ENCODE results near the gene NTM.

The NTM gene

DNA sequence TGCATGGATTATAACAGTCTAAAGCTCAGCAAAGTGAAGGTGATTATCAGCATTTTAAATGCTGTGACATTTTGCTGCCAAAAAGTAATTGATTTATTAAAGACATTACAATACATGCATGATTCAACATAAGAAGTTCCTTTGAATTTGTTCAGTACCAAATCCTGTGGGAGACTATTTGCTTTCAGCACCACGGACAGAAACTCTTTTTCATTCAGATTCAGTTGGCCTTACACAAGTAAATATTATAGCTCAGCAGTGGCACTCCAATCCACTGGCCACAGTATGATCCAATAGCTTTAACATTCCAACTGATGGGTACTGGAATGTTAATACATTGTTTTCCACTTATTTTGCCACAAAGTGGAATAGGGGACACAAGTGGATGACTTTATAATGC, 806.7 kb downstream of the NTM start:
- TF ChIP-seq, protein P1, sequence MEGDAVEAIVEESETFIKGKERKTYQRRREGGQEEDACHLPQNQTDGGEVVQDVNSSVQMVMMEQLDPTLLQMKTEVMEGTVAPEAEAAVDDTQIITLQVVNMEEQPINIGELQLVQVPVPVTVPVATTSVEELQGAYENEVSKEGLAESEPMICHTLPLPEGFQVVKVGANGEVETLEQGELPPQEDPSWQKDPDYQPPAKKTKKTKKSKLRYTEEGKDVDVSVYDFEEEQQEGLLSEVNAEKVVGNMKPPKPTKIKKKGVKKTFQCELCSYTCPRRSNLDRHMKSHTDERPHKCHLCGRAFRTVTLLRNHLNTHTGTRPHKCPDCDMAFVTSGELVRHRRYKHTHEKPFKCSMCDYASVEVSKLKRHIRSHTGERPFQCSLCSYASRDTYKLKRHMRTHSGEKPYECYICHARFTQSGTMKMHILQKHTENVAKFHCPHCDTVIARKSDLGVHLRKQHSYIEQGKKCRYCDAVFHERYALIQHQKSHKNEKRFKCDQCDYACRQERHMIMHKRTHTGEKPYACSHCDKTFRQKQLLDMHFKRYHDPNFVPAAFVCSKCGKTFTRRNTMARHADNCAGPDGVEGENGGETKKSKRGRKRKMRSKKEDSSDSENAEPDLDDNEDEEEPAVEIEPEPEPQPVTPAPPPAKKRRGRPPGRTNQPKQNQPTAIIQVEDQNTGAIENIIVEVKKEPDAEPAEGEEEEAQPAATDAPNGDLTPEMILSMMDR (IDR thresholded peaks at IDR 0.05; ENCODE audit: low read depth, low read length) = no peak
- no peak overlapping the region for H3K4me3 ChIP-seq (ENCODE audit: low read depth, low read length)
- DNase-seq (ENCODE audit: low read depth, low spot score) = peak; percentile 71
- in situ Hi-C loops (cut with HindIII; ENCODE audit: low sequenced_read_pairs) = no loop called here

DNA sequence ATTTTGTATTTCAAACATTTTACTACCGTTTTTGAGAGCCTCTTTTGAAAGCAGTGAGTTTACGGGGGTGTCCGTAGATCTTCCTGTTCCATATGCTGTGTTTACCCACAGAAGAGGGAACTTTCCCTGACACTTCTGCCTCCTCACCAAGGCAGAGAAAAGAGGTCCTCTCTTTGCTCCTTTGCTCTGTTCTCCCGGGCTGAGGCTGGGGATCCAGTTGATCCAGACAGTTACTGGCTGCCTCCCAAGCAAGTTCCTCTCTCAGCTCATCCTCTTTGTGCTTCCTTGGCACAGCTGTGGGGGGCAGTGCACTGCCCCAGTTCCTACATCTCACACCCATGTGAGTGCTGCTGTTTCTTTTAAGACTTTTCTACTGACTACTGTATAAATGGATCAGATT, 813.7 kb downstream of the NTM start:
- no peak overlapping the region for H3K4me3 ChIP-seq (ENCODE audit: low read depth, low read length)
- no peak for DNase-seq (ENCODE audit: low read depth, low spot score)
- in situ Hi-C loops (cut with HindIII; ENCODE audit: low sequenced_read_pairs) = no loop called here
- TF ChIP-seq, protein P1 (IDR thresholded peaks at IDR 0.05; ENCODE audit: low read depth, low read length) = no peak

DNA sequence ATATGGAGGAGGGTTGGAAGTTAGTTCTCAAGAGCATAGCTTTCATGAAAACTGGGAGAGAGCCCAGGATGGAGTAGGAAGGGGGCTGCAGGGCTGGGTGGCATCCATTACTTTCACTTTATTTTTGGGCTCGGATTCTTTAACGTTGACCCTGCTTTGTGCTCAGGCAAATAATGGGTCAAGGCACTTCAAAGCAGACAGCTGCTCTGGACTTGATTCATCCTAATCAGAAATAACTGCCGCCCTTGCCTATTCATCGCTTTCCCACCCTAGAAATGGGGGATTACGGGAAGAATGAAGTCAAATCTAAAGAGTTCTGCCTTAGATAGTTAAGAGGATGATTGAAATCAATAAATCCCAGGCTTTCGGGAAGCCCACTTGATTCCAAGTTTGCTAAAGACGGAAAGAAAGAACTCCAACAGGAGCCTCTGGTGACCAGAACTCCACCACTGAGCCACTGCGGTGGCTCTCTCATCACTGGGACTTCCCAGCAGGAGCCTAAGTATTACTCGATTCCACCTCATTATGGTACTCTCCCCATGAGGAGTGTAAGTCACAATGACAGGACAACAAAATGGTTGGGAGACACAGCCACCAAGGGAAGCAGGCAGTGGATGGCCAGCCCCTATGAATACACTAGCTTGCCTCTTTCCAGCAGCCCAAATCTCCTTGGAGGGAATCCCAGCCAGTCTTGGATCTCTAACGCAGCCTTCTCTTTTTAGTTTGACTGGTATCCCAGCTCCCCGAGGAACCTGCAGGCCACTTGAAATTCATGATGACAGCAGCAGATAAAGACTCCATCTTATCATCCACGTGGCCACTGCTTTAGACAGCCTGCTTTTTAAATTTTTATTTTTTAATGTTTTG, 815.5 kb downstream of the NTM start:
- DNase-seq (ENCODE audit: low read depth, low spot score) = no peak
- no peak overlapping the region for H3K4me3 ChIP-seq (ENCODE audit: low read depth, low read length)
- in situ Hi-C loops (cut with HindIII; ENCODE audit: low sequenced_read_pairs) = no loop called here
- TF ChIP-seq, protein P1 (IDR thresholded peaks at IDR 0.05; ENCODE audit: low read depth, low read length) = no peak

DNA sequence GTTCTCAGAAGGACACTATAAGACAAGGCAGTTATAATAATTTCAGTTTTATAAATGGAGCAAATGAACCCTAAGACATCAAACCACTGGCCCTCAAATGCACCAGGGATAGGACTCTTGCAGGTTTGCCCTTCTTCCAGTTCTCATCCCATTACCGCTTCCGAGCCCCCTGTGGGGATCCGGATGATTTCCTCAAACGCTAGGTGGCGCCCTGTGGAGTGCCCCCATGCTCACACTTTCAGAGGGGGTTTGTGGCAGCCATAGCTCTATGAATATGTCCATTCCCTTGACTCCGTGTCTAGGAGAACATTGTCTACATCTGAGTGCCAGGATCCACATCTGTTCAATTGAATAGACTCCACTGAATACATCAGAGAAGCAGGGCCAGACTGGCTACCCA, 816.3 kb downstream of the NTM start:
- no peak for DNase-seq (ENCODE audit: low read depth, low spot score)
- TF ChIP-seq, protein P1 (IDR thresholded peaks at IDR 0.05; ENCODE audit: low read depth, low read length) = peak; percentile 31
- in situ Hi-C loops (cut with HindIII; ENCODE audit: low sequenced_read_pairs) = no loop called here
- no peak overlapping the region for H3K4me3 ChIP-seq (ENCODE audit: low read depth, low read length)

DNA sequence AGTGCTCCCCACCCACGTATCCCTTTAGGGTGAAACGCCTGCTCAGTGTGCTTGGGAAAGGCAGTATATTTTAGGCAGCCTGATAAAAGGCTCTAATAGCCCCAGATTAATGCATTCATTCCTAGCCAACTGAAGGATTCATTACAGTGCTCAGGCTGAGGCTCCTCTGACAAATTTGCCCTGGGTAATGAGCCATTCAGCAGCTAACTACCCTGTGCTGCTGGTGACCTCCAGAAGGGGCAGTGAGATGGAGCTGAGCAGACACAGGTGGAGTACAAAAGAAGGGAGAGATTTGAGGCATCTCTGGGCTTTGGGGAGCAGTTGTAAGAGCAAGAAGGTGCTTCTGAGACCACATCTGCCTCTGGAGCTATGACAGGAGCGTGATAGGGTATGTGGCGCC, 817.0 kb downstream of the NTM start:
- TF ChIP-seq, protein P1 (IDR thresholded peaks at IDR 0.05; ENCODE audit: low read depth, low read length) = no peak
- no peak for DNase-seq (ENCODE audit: low read depth, low spot score)
- no peak overlapping the region for H3K4me3 ChIP-seq (ENCODE audit: low read depth, low read length)
- in situ Hi-C loops (cut with HindIII; ENCODE audit: low sequenced_read_pairs) = no loop called here

DNA sequence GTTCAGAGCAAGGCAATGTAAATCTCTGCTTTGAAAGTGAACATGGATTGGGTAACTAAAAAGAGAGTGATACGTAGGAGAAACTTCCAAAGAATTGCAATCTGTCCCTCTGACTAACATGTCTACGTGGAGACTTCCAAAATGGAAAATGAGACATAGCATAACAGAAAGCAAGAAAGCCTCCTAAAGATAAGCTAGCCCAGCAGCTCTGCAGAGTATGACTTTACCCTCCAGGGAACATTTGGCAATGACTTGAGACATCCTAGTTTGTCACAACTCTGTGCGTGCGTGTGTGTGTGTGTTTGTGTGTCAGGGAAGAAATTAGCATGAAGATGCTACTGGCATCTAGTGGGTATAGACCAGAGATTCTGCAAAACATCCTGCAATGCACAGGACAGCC, 817.4 kb downstream of the NTM start:
- in situ Hi-C loops (cut with HindIII; ENCODE audit: low sequenced_read_pairs) = no loop called here
- H3K4me3 ChIP-seq (ENCODE audit: low read depth, low read length) = no peak overlapping the region
- TF ChIP-seq, protein P1 (IDR thresholded peaks at IDR 0.05; ENCODE audit: low read depth, low read length) = no peak
- DNase-seq (ENCODE audit: low read depth, low spot score) = peak; percentile 17

All from astrocyte of the spinal cord (primary cell).